IMR-90 (cell line): ENCODE data around the gene KLRF1.

ENCODE experiments used
- CEBPB ChIP-seq: IDR thresholded peaks from 2 replicates; pipeline ENCODE4 v1.6.1; 2012; ENCODE audit warnings: low read depth, low read length, improper control_type of control experiment
- MAFK ChIP-seq: IDR thresholded peaks from 2 replicates; pipeline ENCODE4 v1.6.1; 2012; ENCODE audit warnings: low read depth, low read length, improper control_type of control experiment
- MXI1 ChIP-seq: IDR thresholded peaks from 2 replicates; pipeline ENCODE4 v1.6.1; 2012; ENCODE audit warnings: low read depth, mild to moderate bottlenecking, low read length, moderate library complexity, borderline replicate concordance
- POLR2A ChIP-seq: IDR thresholded peaks from 2 replicates; pipeline ENCODE4 v1.6.1; 2012; ENCODE audit warnings: mild to moderate bottlenecking, low read depth, low read length
- RAD21 ChIP-seq: IDR thresholded peaks from 2 replicates; pipeline ENCODE4 v1.6.1; 2012; ENCODE audit warnings: low read length, improper control_type of control experiment
- RCOR1 ChIP-seq: IDR thresholded peaks from 2 replicates; pipeline ENCODE4 v1.6.1; 2012; ENCODE audit warnings: mild to moderate bottlenecking, low read length, improper control_type of control experiment; ENCODE audit not compliant: insufficient replicate concordance
- RFX5 ChIP-seq: IDR thresholded peaks from 2 replicates; pipeline ENCODE4 v1.8.0; 2012; ENCODE audit warnings: low read depth, mild to moderate bottlenecking, low read length, moderate library complexity
- TF ChIP-seq, protein P1 (sequence below): conservative IDR thresholded peaks from 2 replicates; pipeline ENCODE4 v1.5.1; 2012; ENCODE audit warnings: mild to moderate bottlenecking, low read depth, low read length, improper control_type of control experiment

DNA sequence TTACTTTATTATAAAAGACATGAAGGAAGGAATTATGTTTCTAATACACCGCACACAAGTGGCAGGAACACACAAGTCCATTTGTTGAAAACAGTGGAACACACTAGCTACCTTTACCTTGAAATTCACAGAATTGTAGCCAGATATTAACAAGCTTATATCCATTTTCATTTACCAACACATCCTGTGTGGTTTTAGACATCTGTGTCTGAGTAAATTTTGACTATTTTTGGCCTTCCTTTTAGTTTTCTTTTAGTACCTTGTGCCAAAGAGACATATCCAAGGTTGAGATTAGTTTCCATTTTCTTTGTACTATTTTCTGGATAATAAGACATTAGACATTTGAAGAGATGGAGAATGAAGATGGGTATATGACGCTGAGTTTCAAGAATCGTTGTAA, 54.0 kb downstream of the KLRF1 start, which contains the start of gene KLRF2:
- no peak for TF ChIP-seq RCOR1
- TF ChIP-seq, protein P1, sequence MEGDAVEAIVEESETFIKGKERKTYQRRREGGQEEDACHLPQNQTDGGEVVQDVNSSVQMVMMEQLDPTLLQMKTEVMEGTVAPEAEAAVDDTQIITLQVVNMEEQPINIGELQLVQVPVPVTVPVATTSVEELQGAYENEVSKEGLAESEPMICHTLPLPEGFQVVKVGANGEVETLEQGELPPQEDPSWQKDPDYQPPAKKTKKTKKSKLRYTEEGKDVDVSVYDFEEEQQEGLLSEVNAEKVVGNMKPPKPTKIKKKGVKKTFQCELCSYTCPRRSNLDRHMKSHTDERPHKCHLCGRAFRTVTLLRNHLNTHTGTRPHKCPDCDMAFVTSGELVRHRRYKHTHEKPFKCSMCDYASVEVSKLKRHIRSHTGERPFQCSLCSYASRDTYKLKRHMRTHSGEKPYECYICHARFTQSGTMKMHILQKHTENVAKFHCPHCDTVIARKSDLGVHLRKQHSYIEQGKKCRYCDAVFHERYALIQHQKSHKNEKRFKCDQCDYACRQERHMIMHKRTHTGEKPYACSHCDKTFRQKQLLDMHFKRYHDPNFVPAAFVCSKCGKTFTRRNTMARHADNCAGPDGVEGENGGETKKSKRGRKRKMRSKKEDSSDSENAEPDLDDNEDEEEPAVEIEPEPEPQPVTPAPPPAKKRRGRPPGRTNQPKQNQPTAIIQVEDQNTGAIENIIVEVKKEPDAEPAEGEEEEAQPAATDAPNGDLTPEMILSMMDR = no peak
- TF ChIP-seq MAFK = no peak
- no peak for TF ChIP-seq RFX5
- no peak for TF ChIP-seq MXI1
- TF ChIP-seq RAD21 = no peak
- no peak for TF ChIP-seq POLR2A
- TF ChIP-seq CEBPB = no peak
